Heart left ventricle (tissue), 13 donors: Measurements from ENCODE around the gene ARHGAP26.

ENCODE experiments used
- POLR2A ChIP-seq, 2 donors: fragments of 450-650 bp; IDR thresholded peaks; one replicate each; pipeline ENCODE4 v1.6.1; 2017; ENCODE audit warnings: antibody characterized with exemption in 2 of 2, mild to moderate bottlenecking in 2 of 2, moderate library complexity in 2 of 2
- TF ChIP-seq, protein P1 (sequence below), 12 donors: fragments of 200-600 bp; sonication (generic) in 4 of 12; IDR thresholded peaks; one replicate each; pipeline versions ENCODE4 v1.5.0 to v1.8.0; 2018 to 2022; ENCODE audit warnings: antibody characterized with exemption in 12 of 12, mild to moderate bottlenecking in 5 of 12
- donor health status: ischemic (EF 13 %, LVEDD 7.1; RV severe dilation, severe dysfunction).
- donor health status: DM: no; HTN: yes; CAD: no.
- donor health status: DM: no; HTN: no; CAD: no.
- donor health status: ischemic (EF 25% LVEDD 6.9; RV normal size, moderate dysfunction).
- donor health status: ischemic (EF 25% LVEDD 5.7; RV mildly dilated, moderate dysfunction).
- donor health status: ischemic (EF 35%, LVEDD 5.7; RV mildly dilated, moderate dysfunction).
- donor health status: nonischemic (EF 11% LVEDD 7.7; RV severe dilation, severe dysfunction).
- donor health status: DM: yes; HTN: yes; CAD: no.
- donor health status: PGD.
- donor health status: ischemic (EF 29% LVEDD 5.4; RV normal size, mild dysfunction).
- donor health status: nonischemic (EF 23%, LVEDD 6.1; RV moderate dilation, normal function).

DNA sequence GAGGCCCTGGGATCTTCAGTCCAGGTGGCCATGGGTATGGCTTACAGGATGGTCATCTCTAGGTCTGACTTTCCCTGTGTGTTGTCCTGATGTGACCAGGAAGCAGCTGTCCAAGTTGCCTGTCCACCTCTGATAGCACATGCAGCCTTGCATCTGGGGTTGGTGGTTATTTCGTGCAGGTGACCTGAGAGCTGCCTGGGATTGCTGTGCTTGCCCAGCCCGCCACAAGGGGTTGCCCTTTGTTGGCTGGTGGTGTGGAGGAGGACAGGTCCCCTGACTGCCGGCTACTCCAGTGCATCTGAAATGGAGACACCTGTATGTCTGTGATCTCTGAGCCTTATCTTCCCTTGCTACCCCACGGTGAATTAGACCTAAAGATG lies 212.6 kb downstream of the ARHGAP26 start:
- TF ChIP-seq, protein P1, sequence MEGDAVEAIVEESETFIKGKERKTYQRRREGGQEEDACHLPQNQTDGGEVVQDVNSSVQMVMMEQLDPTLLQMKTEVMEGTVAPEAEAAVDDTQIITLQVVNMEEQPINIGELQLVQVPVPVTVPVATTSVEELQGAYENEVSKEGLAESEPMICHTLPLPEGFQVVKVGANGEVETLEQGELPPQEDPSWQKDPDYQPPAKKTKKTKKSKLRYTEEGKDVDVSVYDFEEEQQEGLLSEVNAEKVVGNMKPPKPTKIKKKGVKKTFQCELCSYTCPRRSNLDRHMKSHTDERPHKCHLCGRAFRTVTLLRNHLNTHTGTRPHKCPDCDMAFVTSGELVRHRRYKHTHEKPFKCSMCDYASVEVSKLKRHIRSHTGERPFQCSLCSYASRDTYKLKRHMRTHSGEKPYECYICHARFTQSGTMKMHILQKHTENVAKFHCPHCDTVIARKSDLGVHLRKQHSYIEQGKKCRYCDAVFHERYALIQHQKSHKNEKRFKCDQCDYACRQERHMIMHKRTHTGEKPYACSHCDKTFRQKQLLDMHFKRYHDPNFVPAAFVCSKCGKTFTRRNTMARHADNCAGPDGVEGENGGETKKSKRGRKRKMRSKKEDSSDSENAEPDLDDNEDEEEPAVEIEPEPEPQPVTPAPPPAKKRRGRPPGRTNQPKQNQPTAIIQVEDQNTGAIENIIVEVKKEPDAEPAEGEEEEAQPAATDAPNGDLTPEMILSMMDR (IDR thresholded peaks at IDR 0.05): peak in 3 of 12 donors; percentile 11 to 21 (median 14)
- TF ChIP-seq POLR2A (IDR thresholded peaks at IDR 0.05): no peak
